Measurements from ENCODE around the gene LONP2. TPM values are rescaled to one million over a fixed set of nuclear protein-coding genes. Genes with fewer than 3 reads are reported as not detected.
A peak's percentile ranks its signal among the peaks of the same experiment; 100 is the strongest.

LONP2 gene
- total RNA-seq, 3 donors from 2014 or later (not counting 1 experiment from before 2014, with no cell fraction given) = 48.6 to 87.8 (median 61.7) TPM

DNA sequence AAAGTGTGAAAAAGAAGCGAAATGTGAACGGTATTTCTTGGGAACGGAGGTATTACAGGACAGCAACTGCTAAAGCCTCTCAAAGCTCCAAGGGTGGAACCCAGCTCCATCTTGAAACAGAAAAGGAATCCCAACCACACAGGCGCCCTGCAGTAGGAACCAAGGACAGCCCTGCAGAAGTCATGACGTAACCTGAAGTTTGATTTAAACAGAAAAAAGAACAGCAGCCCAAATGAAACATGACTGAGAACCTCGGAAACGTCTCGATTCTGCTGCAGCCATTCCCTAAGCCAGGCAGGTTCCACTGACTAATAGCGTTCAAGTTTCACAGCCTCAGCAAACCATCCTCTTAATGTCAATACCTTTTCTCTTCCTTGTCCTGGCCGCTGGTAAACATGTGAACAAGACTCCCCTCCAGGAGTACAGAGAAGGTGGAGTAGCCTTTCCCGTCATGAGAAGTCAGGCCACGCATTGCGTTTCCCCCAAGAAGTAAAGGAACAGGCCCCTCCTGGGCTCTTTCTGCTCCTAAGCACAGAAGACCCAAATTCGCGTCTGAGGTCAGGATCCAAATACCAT is 121.0 kb downstream of the LONP2 start:
- no peaks in the 10 kb centered on the region for H3K9me3 ChIP-seq (ENCODE audit: control insufficient read depth, insufficient read depth, low read length)
- intact Hi-C loops (cut with micrococcal nuclease) = no loop called here
- DNase-seq = no peak
- Mint-ChIP-seq H3K27me3 (ENCODE audit: low read depth in 2 of 2) (no peaks in the 10 kb centered on the region), H3K27ac (peak overlapping the region; percentile 23 to 90), H3K36me3 (no peaks in the 10 kb centered on the region), H3K4me3 (peak overlapping the region; percentile 97), H3K9me3 (no peaks in the 10 kb centered on the region), H3K4me1 (peaks cover 31 to 32% of the 10 kb centered on the region in 2 donors)
- 94% methylated on average over 15 of the region's 15 CpGs for WGBS (ENCODE audit: insufficient coverage)
- H3K4me1 ChIP-seq (ENCODE audit: control insufficient read depth, insufficient read depth, low read length) = peaks cover 14% of the 10 kb centered on the region
- H3K4me3 ChIP-seq (ENCODE audit: low read length) = no peak overlapping the region
- no peaks in the 10 kb centered on the region for H3K36me3 ChIP-seq (ENCODE audit: control insufficient read depth, insufficient read depth, low read length)
- TF ChIP-seq, protein P1, sequence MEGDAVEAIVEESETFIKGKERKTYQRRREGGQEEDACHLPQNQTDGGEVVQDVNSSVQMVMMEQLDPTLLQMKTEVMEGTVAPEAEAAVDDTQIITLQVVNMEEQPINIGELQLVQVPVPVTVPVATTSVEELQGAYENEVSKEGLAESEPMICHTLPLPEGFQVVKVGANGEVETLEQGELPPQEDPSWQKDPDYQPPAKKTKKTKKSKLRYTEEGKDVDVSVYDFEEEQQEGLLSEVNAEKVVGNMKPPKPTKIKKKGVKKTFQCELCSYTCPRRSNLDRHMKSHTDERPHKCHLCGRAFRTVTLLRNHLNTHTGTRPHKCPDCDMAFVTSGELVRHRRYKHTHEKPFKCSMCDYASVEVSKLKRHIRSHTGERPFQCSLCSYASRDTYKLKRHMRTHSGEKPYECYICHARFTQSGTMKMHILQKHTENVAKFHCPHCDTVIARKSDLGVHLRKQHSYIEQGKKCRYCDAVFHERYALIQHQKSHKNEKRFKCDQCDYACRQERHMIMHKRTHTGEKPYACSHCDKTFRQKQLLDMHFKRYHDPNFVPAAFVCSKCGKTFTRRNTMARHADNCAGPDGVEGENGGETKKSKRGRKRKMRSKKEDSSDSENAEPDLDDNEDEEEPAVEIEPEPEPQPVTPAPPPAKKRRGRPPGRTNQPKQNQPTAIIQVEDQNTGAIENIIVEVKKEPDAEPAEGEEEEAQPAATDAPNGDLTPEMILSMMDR (IDR thresholded peaks at IDR 0.05) = no peak
- no peak for ATAC-seq
- H3K27me3 ChIP-seq (ENCODE audit: control insufficient read depth, insufficient read depth, low read length) = no peaks in the 10 kb centered on the region
- H3K27ac ChIP-seq (ENCODE audit: low read length) = no peak overlapping the region

DNA sequence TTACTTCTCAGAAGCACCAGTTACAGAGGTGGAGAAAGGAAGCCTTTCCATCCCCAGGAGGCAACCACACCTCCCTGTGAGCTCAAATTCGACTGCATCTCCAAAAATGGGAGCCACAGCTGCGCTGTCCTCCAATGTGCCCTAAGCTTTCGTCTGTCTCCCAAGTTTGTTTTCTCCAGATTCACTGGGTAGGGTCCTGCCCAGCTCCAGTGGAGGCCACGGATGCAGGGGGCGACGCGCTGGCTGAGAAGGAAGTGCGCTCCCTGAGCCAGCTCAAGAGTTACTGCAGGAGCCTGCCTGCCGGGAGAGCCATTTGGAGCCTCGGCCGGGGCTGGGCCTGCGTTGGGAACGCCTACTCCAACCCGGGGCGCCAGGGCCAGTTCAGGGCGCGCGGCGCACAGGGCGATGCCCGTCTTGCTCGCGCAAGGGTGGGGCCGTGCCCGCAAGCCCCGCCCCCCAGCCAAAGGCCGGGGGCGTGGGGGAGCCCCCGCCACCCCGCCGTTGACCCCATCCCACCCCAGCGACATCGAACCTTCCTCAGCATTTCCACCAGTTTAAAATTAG is 121.6 kb downstream of the LONP2 start:
- Histone ChIP-seq H3K27me3 (ENCODE audit: control insufficient read depth, insufficient read depth, low read length) (no peaks in the 10 kb centered on the region), H3K36me3 (ENCODE audit: control insufficient read depth, insufficient read depth, low read length) (no peaks in the 10 kb centered on the region), H3K4me1 (ENCODE audit: control insufficient read depth, insufficient read depth, low read length) (peaks cover 14% of the 10 kb centered on the region), H3K4me3 (ENCODE audit: low read length) (peak overlapping the region; percentile 69), H3K9me3 (ENCODE audit: control insufficient read depth, insufficient read depth, low read length) (no peaks in the 10 kb centered on the region), H3K27ac (ENCODE audit: low read length) (peak overlapping the region; percentile 77)
- Mint-ChIP-seq H3K36me3 (no peaks in the 10 kb centered on the region), H3K4me1 (peaks cover 31 to 32% of the 10 kb centered on the region in 2 donors), H3K4me3 (peak overlapping the region; percentile 97), H3K27ac (peak overlapping the region; percentile 73 to 90), H3K27me3 (ENCODE audit: low read depth in 2 of 2) (no peaks in the 10 kb centered on the region), H3K9me3 (no peaks in the 10 kb centered on the region)
- ATAC-seq (peak; percentile 90 to 95 (median 93)), DNase-seq (peak; percentile 52 to 82)
- TF ChIP-seq, protein P1 (IDR thresholded peaks at IDR 0.05) = no peak
- WGBS (ENCODE audit: insufficient coverage) = 8% methylated on average over 33 of the region's 33 CpGs
- intact Hi-C loops (cut with micrococcal nuclease) = no loop called here

DNA sequence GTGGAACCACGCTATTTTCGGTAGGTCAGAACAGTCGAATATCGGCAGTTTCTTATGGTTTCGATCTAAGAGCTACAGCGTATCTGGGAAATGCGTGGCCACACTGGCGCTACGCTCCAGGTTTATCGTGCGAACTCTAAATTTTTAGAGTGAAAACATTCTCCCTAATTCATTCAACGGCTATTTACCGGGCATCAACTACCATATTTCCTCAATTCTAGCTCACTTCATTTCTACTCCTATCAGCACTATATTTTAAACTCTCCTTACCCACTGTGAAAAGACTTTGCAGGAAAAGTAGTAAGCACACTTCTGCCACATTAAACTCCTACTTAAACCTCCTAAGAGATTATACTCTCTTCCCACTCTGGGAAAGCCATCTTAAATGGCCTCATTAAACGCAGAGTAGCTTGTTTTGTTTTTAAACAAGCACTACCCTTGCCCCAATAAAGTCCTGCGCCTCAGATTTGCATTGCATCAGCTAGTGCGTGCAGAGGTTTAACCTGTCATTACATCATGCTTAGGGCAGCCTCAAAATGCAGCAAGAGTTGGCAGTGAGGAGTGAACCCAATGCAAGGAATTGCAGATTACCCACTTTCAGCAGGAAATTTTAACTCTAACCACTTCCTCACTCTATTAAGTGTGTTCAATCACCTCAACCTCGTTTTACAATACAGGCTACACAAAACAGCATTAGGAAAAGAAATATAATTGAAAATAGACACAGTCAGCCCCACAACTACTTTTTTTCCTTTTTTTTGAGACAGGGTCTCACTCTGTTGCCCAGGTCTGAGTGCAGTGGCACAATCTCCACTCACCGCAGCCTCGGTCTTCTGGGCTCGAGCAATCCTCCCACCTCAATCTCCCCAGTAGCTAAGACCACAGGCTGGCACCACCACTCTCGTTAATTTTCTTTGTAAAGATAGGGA is 122.3 kb downstream of the LONP2 start:
- H3K36me3 Mint-ChIP-seq = no peaks in the 10 kb centered on the region
- no peaks in the 10 kb centered on the region for H3K9me3 Mint-ChIP-seq
- H3K4me3 Mint-ChIP-seq = peak overlapping the region; percentile 97
- no peaks in the 10 kb centered on the region for H3K27me3 Mint-ChIP-seq (ENCODE audit: low read depth in 2 of 2)
- peaks cover 31 to 35% of the 10 kb centered on the region in 2 donors for H3K4me1 Mint-ChIP-seq
- intact Hi-C loops (cut with micrococcal nuclease) = no loop called here
- no peaks in the 10 kb centered on the region for H3K27me3 ChIP-seq (ENCODE audit: control insufficient read depth, insufficient read depth, low read length)
- peak; percentile 63 to 75 (median 69) for ATAC-seq
- WGBS (ENCODE audit: insufficient coverage) = 11% methylated on average over 20 of the region's 21 CpGs
- TF ChIP-seq, protein P1 (IDR thresholded peaks at IDR 0.05) = no peak
- H3K4me3 ChIP-seq (ENCODE audit: low read length) = peak overlapping the region; percentile 69
- H3K36me3 ChIP-seq (ENCODE audit: control insufficient read depth, insufficient read depth, low read length) = no peaks in the 10 kb centered on the region
- H3K9me3 ChIP-seq (ENCODE audit: control insufficient read depth, insufficient read depth, low read length) = no peaks in the 10 kb centered on the region
- H3K27ac ChIP-seq (ENCODE audit: low read length) = peak overlapping the region; percentile 77
- DNase-seq = peak in 1 of 2 donors; percentile 80
- H3K4me1 ChIP-seq (ENCODE audit: control insufficient read depth, insufficient read depth, low read length) = peaks cover 14% of the 10 kb centered on the region
- H3K27ac Mint-ChIP-seq = peak overlapping the region; percentile 73 to 90
